WI38 (cell line): ENCODE results near the gene SEC24B.
"Not testable (repeated sequence)": the region's sequence is repeated elsewhere in the genome, so short reads cannot be mapped to it uniquely, and the experiment has no call there.

Experiments
- H3K4me3 ChIP-seq: 2 replicates; pipeline ENCODE4 v1.5.1; 2011; ENCODE audit warnings: low read depth, mild to moderate bottlenecking, control low read depth, low read length
- CTCF ChIP-seq: IDR thresholded peaks from 2 replicates; pipeline ENCODE4 v1.5.1; 2012; ENCODE audit warnings: low read depth, mild to moderate bottlenecking, control low read depth, low read length

Gene SEC24B

DNA sequence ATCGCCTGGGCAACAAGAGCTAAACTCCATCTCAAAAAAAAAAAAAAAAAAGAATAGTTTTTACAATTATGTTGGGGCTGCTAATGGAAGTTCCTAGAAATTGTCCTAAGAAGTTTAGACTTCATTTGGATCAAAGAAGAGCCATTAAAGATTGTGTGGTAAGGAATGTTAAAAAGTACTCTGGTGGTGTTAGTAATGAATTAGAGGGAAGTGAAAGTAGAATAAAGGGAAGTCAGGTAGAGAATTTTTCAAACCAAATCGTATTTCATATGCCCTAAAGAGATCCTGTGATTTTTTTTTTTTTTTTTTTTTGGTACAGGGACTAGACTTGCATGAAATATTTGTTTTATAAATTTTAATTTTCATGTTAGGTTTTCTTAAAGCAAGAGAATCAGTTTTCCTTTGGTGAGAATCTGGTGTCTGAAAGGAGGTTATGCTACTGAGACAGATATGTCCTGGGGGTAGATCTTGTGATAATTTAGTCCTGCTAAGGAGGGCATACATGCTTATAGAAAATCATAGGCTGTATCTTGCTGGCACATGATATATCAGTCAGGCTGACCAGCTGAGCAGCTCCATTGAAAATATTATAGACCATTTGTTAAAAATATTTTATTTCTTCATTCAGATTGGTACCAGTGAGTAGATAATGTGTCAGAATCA, 10.7 kb downstream of the SEC24B start:
- TF ChIP-seq CTCF, result no peak
- H3K4me3 ChIP-seq, result no peak overlapping the region

GRCh38 chr4:109447278-109447677, 13.7 kb downstream of the SEC24B start:
- TF ChIP-seq CTCF, result no peak
- no peak overlapping the region for H3K4me3 ChIP-seq

GRCh38 chr4:109451544-109452273, 18.1 kb downstream of the SEC24B start:
- no peak for TF ChIP-seq CTCF

GRCh38 chr4:109453110-109453509, 19.5 kb downstream of the SEC24B start:
- not testable (repeated sequence) for H3K4me3 ChIP-seq

More at GRCh38 chr4:109451544-109452273, 18.1 kb downstream of the SEC24B start:
- H3K4me3 ChIP-seq, result no peak overlapping the region

DNA sequence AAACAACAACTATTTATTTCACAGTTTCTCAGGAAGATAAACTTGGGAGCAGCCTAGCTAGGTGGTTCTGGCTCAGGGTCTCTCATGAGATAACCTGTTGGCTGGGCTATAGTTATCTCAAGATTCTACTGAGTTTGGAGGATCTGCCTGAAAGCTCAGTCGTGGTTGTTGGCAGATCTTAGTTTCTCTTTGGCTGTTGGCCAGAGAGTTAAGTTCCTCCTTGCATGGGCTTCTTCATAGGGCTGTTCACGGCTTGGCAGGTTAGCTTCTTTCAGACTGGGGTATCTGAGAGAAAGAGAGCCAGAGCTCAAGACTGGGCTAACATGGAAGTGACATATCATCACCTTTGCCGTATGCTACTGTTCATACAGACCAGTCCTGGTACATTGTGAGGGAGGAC, 28.7 kb downstream of the SEC24B start:
- TF ChIP-seq CTCF, result no peak
- no peak overlapping the region for H3K4me3 ChIP-seq

DNA sequence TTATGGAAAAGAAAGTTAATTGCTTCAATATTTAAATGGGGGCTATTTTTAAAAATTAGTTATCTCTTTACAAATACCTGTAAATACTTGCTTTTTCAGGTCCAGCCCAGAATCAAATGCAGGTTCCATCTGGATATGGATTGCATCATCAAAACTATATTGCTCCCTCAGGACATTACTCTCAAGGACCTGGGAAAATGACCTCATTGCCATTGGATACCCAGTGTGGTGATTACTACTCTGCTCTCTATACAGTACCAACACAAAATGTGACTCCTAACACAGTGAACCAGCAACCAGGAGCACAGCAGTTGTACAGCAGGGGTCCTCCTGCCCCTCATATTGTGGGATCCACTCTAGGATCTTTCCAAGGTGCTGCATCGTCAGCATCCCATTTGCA, 29.2 kb downstream of the SEC24B start:
- no peak overlapping the region for H3K4me3 ChIP-seq
- TF ChIP-seq CTCF, result no peak

DNA sequence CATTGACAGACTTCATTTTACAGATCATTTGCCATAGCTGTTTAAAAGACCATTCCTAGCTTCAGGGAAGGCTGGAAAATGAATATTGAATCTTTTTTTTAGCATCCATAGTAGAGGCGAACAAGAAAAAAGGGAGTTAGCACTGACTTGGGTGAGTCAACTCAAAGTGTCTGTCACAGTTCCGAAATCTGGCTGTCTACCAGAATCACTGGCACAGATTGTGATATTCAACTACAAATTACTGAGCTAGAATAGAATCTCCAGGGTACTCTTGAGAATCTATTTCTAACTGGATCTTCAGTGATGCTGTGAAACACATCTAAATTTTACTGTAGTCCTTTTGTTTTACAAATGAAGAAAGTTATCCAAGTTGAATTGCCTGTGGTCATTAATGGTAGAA, 31.5 kb downstream of the SEC24B start:
- TF ChIP-seq CTCF, result no peak
- no peak overlapping the region for H3K4me3 ChIP-seq
